ENCODE measurements around the gene SLC38A5.

SLC38A5 gene

DNA sequence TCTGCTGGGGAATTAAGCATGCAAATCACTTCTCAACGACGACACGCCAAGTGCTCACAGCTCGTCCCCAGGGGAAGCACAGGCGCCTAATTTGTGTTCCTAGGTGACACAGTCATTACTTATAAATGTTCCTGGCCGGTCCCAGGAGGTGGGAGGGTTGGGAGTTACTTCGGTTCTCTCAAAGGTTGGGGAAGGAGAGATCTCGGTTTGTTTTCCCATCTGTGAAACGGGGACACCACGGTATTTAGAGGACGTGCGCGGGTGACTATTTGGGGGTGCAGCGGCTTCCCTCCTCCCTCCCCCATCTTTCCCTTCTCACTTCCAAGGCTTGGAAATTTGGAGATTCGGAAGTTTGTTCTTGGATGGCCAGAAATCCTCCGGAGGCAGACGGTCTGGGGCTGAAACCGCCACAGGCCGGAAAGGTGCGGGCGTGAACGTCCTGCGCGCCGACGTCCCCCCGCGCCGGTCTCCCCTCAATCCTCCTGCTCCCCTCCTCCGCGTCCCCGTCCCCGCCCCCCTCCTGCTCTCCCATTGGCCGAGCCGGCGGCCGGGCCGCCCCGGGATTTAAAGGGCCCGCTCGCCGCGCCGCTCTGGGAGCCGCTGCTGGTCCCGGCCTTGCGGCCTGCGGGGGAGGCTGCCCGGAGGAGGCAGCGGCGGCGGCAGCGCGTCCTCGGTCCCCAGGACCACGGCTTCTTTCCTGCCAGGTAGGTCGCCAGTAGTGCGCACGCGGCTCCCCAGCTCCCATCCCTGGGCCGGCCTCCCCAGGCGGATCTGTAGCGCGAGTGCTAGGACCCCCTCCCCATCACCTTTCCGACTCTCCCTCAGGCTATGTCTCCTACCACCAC is 38.6 kb upstream of the SLC38A5 start, which contains the start of gene PORCN:
Gene PORCN (plus strand): TSS at position 593 of the 845 bp plus-strand sequence. CDS start 829 bp downstream, outside the sequence.
- Histone ChIP-seq H3K9ac (ENCODE audit: low read depth, low read length) (no peak within 1 kb of the TSS), H3K9me3 (ENCODE audit: control insufficient read depth, insufficient read depth, low read length) (no peaks in the 10 kb centered on the region), H3K4me3 (ENCODE audit: low read depth, low read length) (peak within 1 kb of the TSS; percentile 64), H3K27me3 (ENCODE audit: control insufficient read depth, insufficient read depth, low read length) (no peaks in the 10 kb centered on the region), H3K36me3 (ENCODE audit: control insufficient read depth, insufficient read depth, low read length) (no peaks in the 10 kb centered on the region), H3K4me1 (ENCODE audit: control insufficient read depth, insufficient read depth, low read length) (no peaks in the 10 kb centered on the region)

DNA sequence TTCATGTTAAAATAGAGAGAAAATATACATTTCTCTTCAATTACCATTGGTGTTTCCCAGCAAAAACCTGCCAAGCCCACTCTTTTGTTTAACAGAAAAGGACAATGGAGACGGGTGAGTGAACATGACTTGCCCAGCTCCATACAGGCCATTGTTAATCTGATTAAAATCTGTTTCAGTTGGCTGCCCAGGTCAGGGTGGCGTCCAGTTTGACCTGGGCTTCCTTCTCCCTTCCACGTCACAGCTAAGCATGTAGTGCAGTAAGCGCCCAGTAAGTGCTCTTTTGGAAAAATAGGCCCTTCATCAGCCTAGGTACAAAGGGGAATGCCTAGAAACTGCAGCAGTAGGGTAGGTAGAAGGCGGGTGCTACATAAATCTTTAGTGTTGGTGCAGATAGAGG is 37.2 kb upstream of the SLC38A5 start:
- no peak overlapping the region for H3K4me3 ChIP-seq (ENCODE audit: low read depth, low read length)
- no peaks in the 10 kb centered on the region for H3K9me3 ChIP-seq (ENCODE audit: control insufficient read depth, insufficient read depth, low read length)
- no peaks in the 10 kb centered on the region for H3K36me3 ChIP-seq (ENCODE audit: control insufficient read depth, insufficient read depth, low read length)
- H3K4me1 ChIP-seq (ENCODE audit: control insufficient read depth, insufficient read depth, low read length): no peaks in the 10 kb centered on the region
- H3K9ac ChIP-seq (ENCODE audit: low read depth, low read length): no peak overlapping the region
- H3K27me3 ChIP-seq (ENCODE audit: control insufficient read depth, insufficient read depth, low read length): no peaks in the 10 kb centered on the region

GRCh38 chrX:48505481-48505880 is 35.4 kb upstream of the SLC38A5 start:
- Histone ChIP-seq H3K4me1 (ENCODE audit: control insufficient read depth, insufficient read depth, low read length) (no peaks in the 10 kb centered on the region), H3K4me3 (ENCODE audit: low read depth, low read length) (no peak overlapping the region), H3K9me3 (ENCODE audit: control insufficient read depth, insufficient read depth, low read length) (no peaks in the 10 kb centered on the region), H3K36me3 (ENCODE audit: control insufficient read depth, insufficient read depth, low read length) (no peaks in the 10 kb centered on the region), H3K27me3 (ENCODE audit: control insufficient read depth, insufficient read depth, low read length) (no peaks in the 10 kb centered on the region), H3K9ac (ENCODE audit: low read depth, low read length) (no peak overlapping the region)

- H3K36me3 ChIP-seq (ENCODE audit: control insufficient read depth, insufficient read depth, low read length): no peaks in the 10 kb centered on the region
- H3K4me1 ChIP-seq (ENCODE audit: control insufficient read depth, insufficient read depth, low read length): no peaks in the 10 kb centered on the region
- H3K9me3 ChIP-seq (ENCODE audit: control insufficient read depth, insufficient read depth, low read length): no peaks in the 10 kb centered on the region
- no peak overlapping the region for H3K9ac ChIP-seq (ENCODE audit: low read depth, low read length)
- no peaks in the 10 kb centered on the region for H3K27me3 ChIP-seq (ENCODE audit: control insufficient read depth, insufficient read depth, low read length)
- no peak overlapping the region for H3K4me3 ChIP-seq (ENCODE audit: low read depth, low read length)
These were observed 34.2 kb upstream of the SLC38A5 start for GRCh38 chrX:48504261-48504660.

- H3K27me3 ChIP-seq (ENCODE audit: control insufficient read depth, insufficient read depth, low read length): no peaks in the 10 kb centered on the region
- H3K4me1 ChIP-seq (ENCODE audit: control insufficient read depth, insufficient read depth, low read length): no peaks in the 10 kb centered on the region
- no peak overlapping the region for H3K9ac ChIP-seq (ENCODE audit: low read depth, low read length)
- H3K4me3 ChIP-seq (ENCODE audit: low read depth, low read length): no peak overlapping the region
- no peaks in the 10 kb centered on the region for H3K36me3 ChIP-seq (ENCODE audit: control insufficient read depth, insufficient read depth, low read length)
- H3K9me3 ChIP-seq (ENCODE audit: control insufficient read depth, insufficient read depth, low read length): no peaks in the 10 kb centered on the region
These were observed 28.3 kb upstream of the SLC38A5 start for GRCh38 chrX:48498374-48498809.

GRCh38 chrX:48497871-48498270 is 27.8 kb upstream of the SLC38A5 start:
- no peak overlapping the region for H3K4me3 ChIP-seq (ENCODE audit: low read depth, low read length)
- no peaks in the 10 kb centered on the region for H3K9me3 ChIP-seq (ENCODE audit: control insufficient read depth, insufficient read depth, low read length)
- H3K9ac ChIP-seq (ENCODE audit: low read depth, low read length): no peak overlapping the region
- no peaks in the 10 kb centered on the region for H3K4me1 ChIP-seq (ENCODE audit: control insufficient read depth, insufficient read depth, low read length)
- no peaks in the 10 kb centered on the region for H3K36me3 ChIP-seq (ENCODE audit: control insufficient read depth, insufficient read depth, low read length)
- H3K27me3 ChIP-seq (ENCODE audit: control insufficient read depth, insufficient read depth, low read length): no peaks in the 10 kb centered on the region

DNA sequence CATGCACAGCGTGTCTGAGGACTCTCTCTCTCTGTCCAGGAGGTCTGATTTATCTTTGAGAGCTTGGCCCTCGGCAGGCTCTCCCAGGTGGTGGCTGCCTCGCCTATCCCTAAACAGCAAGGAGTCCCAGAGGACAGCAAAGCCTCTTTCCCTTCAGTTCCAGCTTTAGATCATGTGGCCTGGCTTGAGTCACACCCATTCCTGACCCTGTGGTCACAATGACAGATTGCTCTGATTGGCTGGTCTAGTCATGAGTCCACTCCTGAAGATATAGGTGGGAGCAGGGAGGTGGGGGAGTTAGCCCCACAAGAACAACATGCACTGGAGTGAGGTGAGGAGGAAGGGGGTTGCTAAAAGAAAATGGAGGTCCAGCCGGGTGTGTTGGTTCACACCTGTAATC is 26.6 kb upstream of the SLC38A5 start:
- Histone ChIP-seq H3K4me1 (ENCODE audit: control insufficient read depth, insufficient read depth, low read length) (no peaks in the 10 kb centered on the region), H3K9me3 (ENCODE audit: control insufficient read depth, insufficient read depth, low read length) (no peaks in the 10 kb centered on the region), H3K36me3 (ENCODE audit: control insufficient read depth, insufficient read depth, low read length) (no peaks in the 10 kb centered on the region), H3K9ac (ENCODE audit: low read depth, low read length) (no peak overlapping the region), H3K27me3 (ENCODE audit: control insufficient read depth, insufficient read depth, low read length) (no peaks in the 10 kb centered on the region), H3K4me3 (ENCODE audit: low read depth, low read length) (no peak overlapping the region)

DNA sequence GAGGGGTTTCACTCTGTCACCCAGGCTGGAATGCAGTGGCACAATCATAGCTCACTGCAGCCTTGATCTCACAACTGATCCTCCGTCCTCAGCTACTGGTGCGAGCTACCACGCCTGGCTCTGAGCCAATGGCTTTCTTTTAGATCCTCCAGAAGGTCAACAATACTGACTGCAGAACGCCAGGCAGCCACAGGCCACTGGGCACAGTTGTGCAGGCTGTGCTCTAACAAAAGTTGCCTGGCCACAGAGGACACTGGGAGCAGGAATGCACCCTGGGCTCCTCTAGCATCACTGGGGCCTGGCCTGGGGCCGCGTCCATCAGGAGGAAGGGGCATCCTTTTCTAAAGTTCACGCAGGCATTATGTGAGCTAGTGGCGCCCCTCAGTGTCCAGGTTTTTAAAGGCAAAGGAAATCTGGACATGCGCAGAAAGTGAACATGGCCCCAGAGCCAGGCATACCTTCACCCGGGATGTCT is 23.9 kb upstream of the SLC38A5 start:
- H3K27me3 ChIP-seq (ENCODE audit: control insufficient read depth, insufficient read depth, low read length): no peaks in the 10 kb centered on the region
- no peaks in the 10 kb centered on the region for H3K36me3 ChIP-seq (ENCODE audit: control insufficient read depth, insufficient read depth, low read length)
- no peaks in the 10 kb centered on the region for H3K4me1 ChIP-seq (ENCODE audit: control insufficient read depth, insufficient read depth, low read length)
- no peaks in the 10 kb centered on the region for H3K9me3 ChIP-seq (ENCODE audit: control insufficient read depth, insufficient read depth, low read length)
- no peak overlapping the region for H3K9ac ChIP-seq (ENCODE audit: low read depth, low read length)
- H3K4me3 ChIP-seq (ENCODE audit: low read depth, low read length): no peak overlapping the region

- no peak overlapping the region for H3K4me3 ChIP-seq (ENCODE audit: low read depth, low read length)
- no peak overlapping the region for H3K9ac ChIP-seq (ENCODE audit: low read depth, low read length)
- peaks cover 2% of the 10 kb centered on the region for H3K9me3 ChIP-seq (ENCODE audit: control insufficient read depth, insufficient read depth, low read length)
- no peaks in the 10 kb centered on the region for H3K27me3 ChIP-seq (ENCODE audit: control insufficient read depth, insufficient read depth, low read length)
- H3K4me1 ChIP-seq (ENCODE audit: control insufficient read depth, insufficient read depth, low read length): no peaks in the 10 kb centered on the region
- H3K36me3 ChIP-seq (ENCODE audit: control insufficient read depth, insufficient read depth, low read length): no peaks in the 10 kb centered on the region
These were observed 22.3 kb upstream of the SLC38A5 start for GRCh38 chrX:48492293-48492910.

- Histone ChIP-seq H3K9me3 (ENCODE audit: control insufficient read depth, insufficient read depth, low read length) (peaks cover 5% of the 10 kb centered on the region), H3K4me1 (ENCODE audit: control insufficient read depth, insufficient read depth, low read length) (no peaks in the 10 kb centered on the region), H3K9ac (ENCODE audit: low read depth, low read length) (no peak overlapping the region), H3K36me3 (ENCODE audit: control insufficient read depth, insufficient read depth, low read length) (no peaks in the 10 kb centered on the region), H3K27me3 (ENCODE audit: control insufficient read depth, insufficient read depth, low read length) (no peaks in the 10 kb centered on the region), H3K4me3 (ENCODE audit: low read depth, low read length) (no peak overlapping the region)
These were observed 21.7 kb upstream of the SLC38A5 start for GRCh38 chrX:48491809-48492208.

DNA sequence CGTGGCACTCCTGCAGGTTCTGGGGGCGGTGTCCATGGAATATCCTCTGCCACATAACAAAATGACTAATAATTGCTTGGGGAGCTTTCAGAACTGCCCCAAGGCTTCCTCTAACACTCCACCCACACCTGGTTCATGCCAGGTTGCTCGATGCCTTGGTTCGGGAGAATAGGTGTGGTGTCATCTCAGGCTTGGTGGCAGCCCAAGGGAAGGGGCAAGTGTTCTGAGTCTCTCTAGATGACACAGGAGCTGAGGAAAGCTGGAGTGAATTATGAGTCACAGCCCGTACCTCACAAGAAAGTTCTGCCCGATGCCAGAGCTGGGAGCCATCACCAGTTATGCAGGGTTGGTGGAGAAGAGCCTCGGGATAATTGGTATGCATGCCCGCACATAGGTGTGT is 20.6 kb upstream of the SLC38A5 start:
- Histone ChIP-seq H3K4me1 (ENCODE audit: control insufficient read depth, insufficient read depth, low read length) (no peaks in the 10 kb centered on the region), H3K9ac (ENCODE audit: low read depth, low read length) (no peak overlapping the region), H3K9me3 (ENCODE audit: control insufficient read depth, insufficient read depth, low read length) (peaks cover 5% of the 10 kb centered on the region), H3K36me3 (ENCODE audit: control insufficient read depth, insufficient read depth, low read length) (no peaks in the 10 kb centered on the region), H3K4me3 (ENCODE audit: low read depth, low read length) (no peak overlapping the region), H3K27me3 (ENCODE audit: control insufficient read depth, insufficient read depth, low read length) (no peaks in the 10 kb centered on the region)

GRCh38 chrX:48489892-48490291 is 19.8 kb upstream of the SLC38A5 start:
- H3K9ac ChIP-seq (ENCODE audit: low read depth, low read length): no peak overlapping the region
- H3K4me3 ChIP-seq (ENCODE audit: low read depth, low read length): no peak overlapping the region
- no peaks in the 10 kb centered on the region for H3K4me1 ChIP-seq (ENCODE audit: control insufficient read depth, insufficient read depth, low read length)
- H3K9me3 ChIP-seq (ENCODE audit: control insufficient read depth, insufficient read depth, low read length): peaks cover 5% of the 10 kb centered on the region
- H3K27me3 ChIP-seq (ENCODE audit: control insufficient read depth, insufficient read depth, low read length): no peaks in the 10 kb centered on the region
- H3K36me3 ChIP-seq (ENCODE audit: control insufficient read depth, insufficient read depth, low read length): no peaks in the 10 kb centered on the region
